Liver (tissue), 9 donors: Measurements from ENCODE around the gene MARCKS. TPM values are rescaled to one million over a fixed set of nuclear protein-coding genes. Genes with fewer than 3 reads are reported as not detected.

ENCODE experiments used
- DNase-seq: peaks from one replicate; pipeline ENCODE4 v3.0.0-alpha.2; 2017; ENCODE audit warnings: low spot score
- H3K27ac ChIP-seq, 2 donors: one replicate each; pipeline ENCODE4 v1.7.0; 2013; ENCODE audit warnings: inconsistent platforms in 2 of 2, low read length in 2 of 2, control low read depth in 1 of 2, low read depth in 1 of 2, mild to moderate bottlenecking in 1 of 2
- H3K27me3 ChIP-seq, 4 donors: one replicate each; pipeline versions ENCODE4 v1.6.1 to v1.7.0; 2013; ENCODE audit warnings: low read length in 3 of 4, inconsistent platforms in 1 of 4, mild to moderate bottlenecking in 1 of 4, moderate library complexity in 1 of 4; ENCODE audit not compliant: control insufficient read depth in 4 of 4, insufficient read depth in 4 of 4
- H3K36me3 ChIP-seq, 4 donors: one replicate each; pipeline versions ENCODE4 v1.6.1 to v1.7.0; 2013; ENCODE audit warnings: low read length in 3 of 4, mild to moderate bottlenecking in 3 of 4, low read depth in 1 of 4, moderate library complexity in 1 of 4; ENCODE audit not compliant: control insufficient read depth in 4 of 4, insufficient read depth in 3 of 4
- H3K4me1 ChIP-seq, 4 donors: one replicate each; pipeline versions ENCODE4 v1.6.1 to v1.7.0; 2013; ENCODE audit warnings: low read length in 3 of 4, mild to moderate bottlenecking in 3 of 4, moderate library complexity in 1 of 4; ENCODE audit not compliant: control insufficient read depth in 4 of 4, insufficient read depth in 4 of 4
- H3K4me3 ChIP-seq, 3 donors: one replicate each; pipeline versions ENCODE4 v1.6.1 to v1.7.0; 2013; ENCODE audit warnings: low read length in 3 of 3, control low read depth in 1 of 3, low read depth in 1 of 3, mild to moderate bottlenecking in 1 of 3
- H3K9ac ChIP-seq, 2 donors: one replicate each; pipeline ENCODE4 v1.7.0; 2013; ENCODE audit warnings: low read length in 2 of 2, mild to moderate bottlenecking in 2 of 2, moderate library complexity in 2 of 2, control low read depth in 1 of 2, low read depth in 1 of 2
- H3K9me3 ChIP-seq, 4 donors: one replicate each; pipeline versions ENCODE4 v1.6.1 to v1.7.0; 2013; ENCODE audit warnings: low read length in 3 of 4; ENCODE audit not compliant: control insufficient read depth in 4 of 4
- CTCF ChIP-seq: fragments of 150-350 bp; IDR thresholded peaks from 2 replicates; pipeline ENCODE4 v1.5.1; 2017; ENCODE audit warnings: improper control_type of control experiment, low read depth, low read length; ENCODE audit not compliant: missing input control
- FOXA1 ChIP-seq: IDR thresholded peaks from 2 replicates; pipeline ENCODE4 v1.6.1; 2016; ENCODE audit warnings: antibody characterized with exemption
- FOXA2 ChIP-seq: IDR thresholded peaks from 2 replicates; pipeline ENCODE4 v1.6.1; 2016; ENCODE audit warnings: antibody characterized with exemption
- GABPA ChIP-seq, 2 donors: IDR thresholded peaks in 1 of 2; conservative IDR thresholded peaks in 1 of 2; 2 replicates each; pipeline ENCODE4 v1.6.1; 2016; ENCODE audit warnings: antibody characterized with exemption in 2 of 2, mild to moderate bottlenecking in 1 of 2, moderate library complexity in 1 of 2
- HNF4A ChIP-seq, 2 donors: conservative IDR thresholded peaks; 2 replicates each; pipeline ENCODE4 v1.6.1; 2016; ENCODE audit warnings: antibody characterized with exemption in 2 of 2, mild to moderate bottlenecking in 2 of 2
- JUND ChIP-seq, 2 donors: IDR thresholded peaks; 2 replicates each; pipeline ENCODE4 v1.6.1; 2016; ENCODE audit warnings: antibody characterized with exemption in 2 of 2
- NR2F2 ChIP-seq: IDR thresholded peaks from 2 replicates; pipeline ENCODE4 v1.6.1; 2016; ENCODE audit warnings: antibody characterized with exemption
- REST ChIP-seq: IDR thresholded peaks from 2 replicates; pipeline ENCODE4 v1.6.1; 2016; ENCODE audit warnings: antibody characterized with exemption, mild to moderate bottlenecking
- RXRA ChIP-seq, 2 donors: IDR thresholded peaks; 2 replicates each; pipeline ENCODE4 v1.6.1; 2017 to 2018; ENCODE audit warnings: antibody characterized with exemption in 2 of 2, mild to moderate bottlenecking in 1 of 2
- SP1 ChIP-seq: IDR thresholded peaks from 2 replicates; pipeline ENCODE4 v1.6.1; 2018; ENCODE audit warnings: antibody characterized with exemption, mild to moderate bottlenecking
- TAF1 ChIP-seq: conservative IDR thresholded peaks from 2 replicates; pipeline ENCODE4 v1.6.1; 2016; ENCODE audit warnings: antibody characterized with exemption, mild to moderate bottlenecking
- YY1 ChIP-seq: IDR thresholded peaks from 2 replicates; pipeline ENCODE4 v1.6.1; 2016; ENCODE audit warnings: antibody characterized with exemption, mild to moderate bottlenecking
- ZBTB33 ChIP-seq: IDR thresholded peaks from 2 replicates; pipeline ENCODE4 v1.6.1; 2016; ENCODE audit warnings: antibody characterized with exemption
- WGBS: extraction: QIAGEN DNeasy Blood & Tissue Kit; methylation state at CpG from one replicate; pipeline ENCODE4 v1.1.7; 2013; 5-methylcytosine and 5-hydroxymethylcytosine counted together
- polyA plus RNA-seq, 2 donors: library from polyadenylated mRNA; stranded (reverse) in 1 of 2; unstranded in 1 of 2; fragments of 200-250 nt in 1 of 2; fragments of >200 nt in 1 of 2; fragmentation: Nextera tagmentation in 1 of 2; extraction: Ambion mirVana in 1 of 2; gene quantifications; one replicate each; pipeline versions ENCODE4 v1.2.1 to v1.2.3, GENCODE V29; 2013 to 2015
- total RNA-seq, 2 donors: library from RNA; depleted of rRNA; stranded (reverse); fragments of >200 nt; gene quantifications; one replicate each; pipeline ENCODE4 v1.2.3, GENCODE V29; 2014
- donor health status: healthy.
- donor health status: healthy.
- donor health status: healthy.
- donor health status: healthy.
- donor health status: healthy.

Gene MARCKS
- total and polyA plus RNA-seq, 4 donors, result 3.6 to 31.6 (median 5.9) TPM

- TF ChIP-seq CTCF, result no peak
These were observed 13.6 kb upstream of the MARCKS start (continued) for GRCh38 chr6:113843500-113844073.

- Histone ChIP-seq H3K4me3 (no peak overlapping the region), H3K27me3 (no peaks in the 10 kb centered on the region), H3K36me3 (no peaks in the 10 kb centered on the region), H3K9me3 (no peaks in the 10 kb centered on the region), H3K4me1 (no peaks in the 10 kb centered on the region), H3K27ac (no peak overlapping the region), H3K9ac (no peak overlapping the region)
- TF ChIP-seq GABPA (IDR thresholded peaks at IDR 0.05 in 1 of 2, conservative IDR thresholded peaks at IDR 0.05 in 1 of 2), result no peak
- 94% methylated on average over 1 of the region's 1 CpG for WGBS
- DNase-seq, result no peak
These were observed 10.6 kb upstream of the MARCKS start for GRCh38 chr6:113846577-113846976.

GRCh38 chr6:113847447-113847846 is 9.7 kb upstream of the MARCKS start:
- 93% methylated on average over 5 of the region's 5 CpGs for WGBS
- Histone ChIP-seq H3K9me3 (no peaks in the 10 kb centered on the region), H3K27me3 (no peaks in the 10 kb centered on the region), H3K4me1 (no peaks in the 10 kb centered on the region), H3K4me3 (no peak overlapping the region), H3K9ac (no peak overlapping the region), H3K27ac (no peak overlapping the region), H3K36me3 (no peaks in the 10 kb centered on the region)
- TF ChIP-seq TAF1 (no peak), RXRA (IDR thresholded peaks at IDR 0.05) (no peak), NR2F2 (no peak), YY1 (no peak), ZBTB33 (no peak), FOXA1 (no peak), GABPA (IDR thresholded peaks at IDR 0.05 in 1 of 2, conservative IDR thresholded peaks at IDR 0.05 in 1 of 2) (no peak), JUND (IDR thresholded peaks at IDR 0.05) (no peak), HNF4A (conservative IDR thresholded peaks at IDR 0.05) (no peak), REST (no peak), FOXA2 (no peak), SP1 (no peak)
- DNase-seq, result no peak
